ENCODE results near the gene CMIP.

CMIP gene

DNA sequence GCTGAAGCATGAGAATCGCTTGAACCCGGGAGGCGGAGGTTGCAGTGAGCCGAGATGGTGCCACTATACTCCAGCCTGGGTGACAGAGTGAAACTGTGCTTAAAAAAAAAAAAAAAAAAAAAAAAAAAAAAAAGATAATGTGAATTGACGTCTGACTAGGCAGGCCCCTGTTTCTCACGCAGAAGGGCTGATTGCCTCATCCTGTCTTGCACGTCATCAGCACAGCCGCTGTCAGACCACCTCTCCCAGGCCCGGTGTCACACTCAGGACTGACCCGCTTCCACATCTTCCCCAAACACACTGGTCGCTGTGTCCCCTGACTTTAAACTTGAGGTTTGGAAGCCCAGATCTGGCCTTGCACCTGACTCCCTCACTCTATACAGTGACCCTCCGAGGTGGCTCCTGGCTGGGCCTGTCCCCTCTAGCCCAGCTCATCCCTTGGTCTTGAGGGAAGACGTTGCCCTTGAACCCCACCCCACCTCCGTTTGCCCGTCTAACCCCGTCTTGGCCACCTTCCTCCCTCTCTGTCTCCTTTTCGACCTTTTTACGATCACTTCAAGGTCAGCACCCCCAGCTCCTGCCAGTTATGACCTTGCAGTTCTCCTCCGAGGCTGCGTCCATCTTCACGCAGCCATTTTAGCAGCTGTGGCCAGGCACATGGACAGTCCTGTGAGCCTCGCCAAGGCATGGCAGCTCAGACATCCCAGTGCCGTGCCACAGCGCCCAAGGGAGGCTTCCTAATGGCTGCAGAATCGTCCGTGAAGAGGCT, 184.6 kb downstream of the CMIP start:
- no peak for DNase-seq

DNA sequence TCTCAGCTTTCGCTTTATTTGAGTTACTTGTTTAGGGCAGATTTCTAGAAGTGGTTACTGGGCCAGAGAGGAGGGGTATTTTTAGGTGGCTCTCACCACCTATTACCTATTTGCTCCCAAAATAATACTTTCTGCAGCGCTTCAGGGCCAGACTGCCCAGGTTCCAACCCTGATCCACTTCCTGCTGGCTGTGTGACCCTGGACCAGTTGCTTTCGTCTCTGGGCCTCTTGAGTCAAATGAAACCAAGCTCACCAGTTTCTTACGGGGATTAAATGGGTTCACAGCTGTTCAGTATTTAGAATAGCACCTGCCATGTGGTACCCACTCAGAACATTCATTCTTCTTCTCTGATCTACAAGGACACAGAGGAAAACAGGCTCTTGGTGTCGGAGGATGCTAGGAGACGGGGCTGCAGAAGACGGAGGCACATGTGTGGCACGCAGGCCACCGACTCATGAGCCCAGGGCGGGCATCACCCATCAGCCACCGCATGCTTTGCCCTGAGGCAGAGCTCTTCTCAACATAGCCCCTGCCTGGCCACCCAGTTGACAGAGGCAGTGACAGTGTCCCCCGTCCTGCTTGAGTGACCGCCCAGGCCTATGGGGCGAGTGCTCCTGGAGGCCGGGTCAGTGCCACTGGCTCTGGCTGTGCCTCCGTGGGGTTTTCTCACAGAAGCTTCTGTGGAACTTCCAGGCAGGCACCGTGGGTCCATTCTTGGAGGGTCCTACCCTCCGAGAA, 185.5 kb downstream of the CMIP start:
- DNase-seq = no peak

- no peak for DNase-seq
These were observed 186.0 kb downstream of the CMIP start for GRCh38 chr16:81630635-81631031.

DNA sequence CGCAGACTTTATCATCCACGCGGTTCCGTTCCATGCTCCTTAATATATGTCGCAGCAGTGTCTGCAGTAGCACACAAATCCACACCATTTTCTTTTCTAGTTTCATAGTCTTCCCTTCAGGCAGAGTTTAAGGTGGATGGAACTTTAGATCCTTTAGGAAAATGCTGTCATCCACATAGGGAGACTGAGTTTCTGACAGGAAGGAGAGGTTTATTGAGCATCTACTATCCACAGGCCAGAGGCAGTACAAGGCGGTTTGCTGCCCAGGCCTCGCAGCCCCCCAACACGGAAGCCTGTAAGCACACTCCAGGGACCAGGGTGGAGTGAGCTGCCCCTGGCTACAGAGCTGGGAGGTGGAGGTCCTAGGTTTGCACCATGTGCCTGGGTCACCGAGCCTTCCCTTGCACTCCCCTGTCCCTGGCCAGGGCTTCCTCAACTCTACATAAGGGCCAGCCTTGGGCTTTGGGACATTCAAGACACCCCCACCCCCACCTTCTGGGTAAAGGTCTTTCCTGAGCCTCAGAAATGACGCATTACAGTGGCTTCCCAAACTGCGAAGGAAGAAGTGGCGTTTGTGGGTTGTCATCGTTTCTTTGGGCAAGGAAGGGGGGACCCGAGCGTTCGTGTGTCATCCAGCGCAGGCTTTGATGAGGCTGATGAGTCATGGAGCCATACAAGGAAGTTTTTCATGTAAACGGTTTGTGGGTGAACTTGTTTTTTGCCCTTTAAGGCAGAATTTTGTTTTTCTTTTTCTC, 188.0 kb downstream of the CMIP start:
- DNase-seq = peak; percentile 85

DNA sequence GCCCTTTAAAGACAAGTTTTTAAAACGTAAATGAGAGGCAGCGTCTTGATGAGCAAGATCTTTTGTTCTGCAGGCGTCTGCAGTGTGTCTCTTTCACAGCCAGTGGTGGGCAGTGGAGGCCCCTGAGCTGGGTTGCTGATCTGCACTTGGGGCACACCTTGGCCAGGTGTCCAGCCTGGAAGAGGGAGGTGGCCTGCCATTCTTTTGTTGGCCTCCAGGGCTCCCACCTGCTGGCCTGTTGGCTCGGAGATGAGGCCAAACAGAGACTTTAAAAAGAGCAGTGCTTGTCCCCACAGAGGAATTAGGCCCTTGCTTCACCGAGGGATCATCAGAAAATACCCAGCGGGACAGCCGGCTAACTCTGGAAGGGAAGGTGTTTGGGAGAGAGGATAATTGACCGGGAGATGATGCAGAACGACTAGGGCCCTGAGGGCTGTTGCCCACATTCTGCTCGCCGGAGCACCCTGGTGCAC, 188.6 kb downstream of the CMIP start:
- DNase-seq = no peak

DNA sequence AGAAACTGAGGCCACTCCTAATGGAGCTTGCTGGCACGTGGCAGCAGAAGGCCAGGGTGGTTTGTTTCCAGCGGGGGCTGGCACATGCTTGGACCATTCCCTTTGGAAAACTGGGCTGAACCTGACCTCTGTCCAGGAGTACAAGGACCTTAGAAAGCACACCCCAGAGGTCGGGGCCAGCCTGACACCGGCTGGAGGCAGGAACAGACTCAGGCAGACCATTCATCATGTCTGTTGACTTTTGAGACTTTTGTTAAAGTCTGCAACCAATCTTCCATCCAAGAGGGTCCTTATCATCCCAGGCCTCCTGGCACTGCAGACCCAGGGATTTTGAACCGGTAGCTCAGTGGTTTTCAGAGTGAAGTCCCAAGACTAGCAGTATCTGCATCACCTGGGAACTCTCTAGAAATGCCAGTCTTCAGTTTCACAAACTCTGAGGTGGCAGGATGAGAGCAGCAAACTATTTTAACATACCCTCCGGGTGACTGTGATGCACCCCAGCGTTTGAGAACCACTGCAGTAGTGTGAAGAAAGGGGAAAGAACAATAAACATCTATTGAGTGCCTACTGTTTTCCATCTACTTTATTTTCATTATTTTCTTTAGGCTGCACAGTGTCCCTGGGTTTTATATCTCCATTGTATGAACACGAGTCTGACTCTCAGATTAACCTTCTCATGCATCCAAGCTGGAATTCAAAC, 189.2 kb downstream of the CMIP start:
- no peak for DNase-seq

DNA sequence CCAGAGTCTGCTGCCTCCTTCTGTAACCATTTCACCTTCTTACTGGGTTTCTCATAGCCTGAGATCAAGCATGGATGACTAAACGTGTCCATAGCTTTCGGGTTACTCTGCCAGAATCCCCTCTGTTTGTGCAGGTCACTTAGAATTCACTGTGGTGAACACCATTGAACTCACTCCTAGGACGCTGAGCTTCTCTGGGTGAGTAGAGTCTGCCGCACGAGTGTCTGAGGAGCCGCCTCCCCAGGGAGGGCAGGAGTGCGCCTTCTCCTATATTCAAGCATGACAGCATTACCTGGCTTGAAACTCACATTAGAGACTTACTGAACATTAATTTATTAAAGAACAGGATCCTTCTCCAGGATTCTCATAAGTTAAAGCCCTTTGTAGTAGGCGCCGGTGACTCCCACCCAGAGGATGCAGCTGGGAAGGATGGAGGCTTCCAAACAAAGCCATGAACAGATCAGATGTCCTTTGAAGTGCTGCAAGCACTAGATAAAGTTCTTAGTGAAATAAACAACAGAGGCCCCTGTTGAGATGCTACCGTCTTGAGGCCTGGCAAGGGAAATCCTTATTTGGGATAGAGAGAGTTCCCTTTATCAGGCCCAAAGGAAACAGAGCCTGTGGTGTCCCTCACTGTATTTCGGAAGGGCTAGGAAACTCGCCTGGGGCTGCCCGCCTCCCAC, 189.9 kb downstream of the CMIP start:
- no peak for DNase-seq

GRCh38 chr16:81635063-81635937, 190.7 kb downstream of the CMIP start:
- no peak for DNase-seq

- no peak for DNase-seq
These were observed 191.8 kb downstream of the CMIP start for GRCh38 chr16:81636298-81636993.

DNA sequence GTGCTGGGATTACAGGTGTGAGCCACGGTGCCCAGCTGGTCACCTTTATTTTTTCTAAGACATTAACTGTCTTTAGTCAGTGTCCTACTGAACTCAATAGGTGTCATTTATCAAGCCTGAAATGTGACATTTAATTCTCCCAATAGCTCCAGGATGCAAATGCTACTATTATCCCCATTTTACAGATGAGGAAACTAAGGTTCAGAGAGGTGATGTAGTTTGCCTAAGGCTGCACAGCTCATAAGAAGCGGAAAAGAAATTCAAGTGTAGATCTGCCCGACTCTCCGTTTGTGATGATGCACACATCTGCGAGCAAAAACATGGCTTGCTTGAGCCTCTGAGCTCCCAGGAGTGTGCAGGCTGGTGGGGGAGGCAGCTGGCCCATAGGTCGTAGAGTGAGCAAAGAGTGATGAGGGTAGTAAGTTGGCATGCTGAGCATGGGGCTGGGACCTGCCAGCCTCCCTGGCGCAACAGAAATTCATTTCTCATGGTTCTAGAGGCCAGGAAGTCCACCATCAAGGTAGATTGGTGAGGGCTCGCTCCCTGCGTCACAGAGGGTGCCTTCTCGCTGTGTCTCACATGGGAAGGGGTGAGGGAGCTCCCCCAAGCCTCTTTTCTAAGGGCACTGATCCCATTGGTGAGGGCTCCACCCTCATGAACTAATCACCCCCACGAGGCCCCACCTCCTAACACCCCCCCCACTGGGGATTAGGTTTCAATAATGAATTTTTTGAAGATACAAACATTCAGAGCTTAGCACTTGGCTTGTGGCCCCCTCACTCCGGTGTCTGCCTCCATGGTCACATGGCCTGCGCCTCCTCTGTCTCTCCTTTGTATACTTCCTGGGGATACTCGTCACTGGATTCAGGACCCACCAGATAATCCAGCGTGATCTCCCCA, 193.0 kb downstream of the CMIP start:
- DNase-seq = no peak

- DNase-seq = no peak
These were observed 193.8 kb downstream of the CMIP start for GRCh38 chr16:81638286-81638945.

GRCh38 chr16:81639348-81639747, 194.7 kb downstream of the CMIP start:
- DNase-seq = no peak

GRCh38 chr16:81639931-81640680, 195.5 kb downstream of the CMIP start:
- no peak for DNase-seq

DNA sequence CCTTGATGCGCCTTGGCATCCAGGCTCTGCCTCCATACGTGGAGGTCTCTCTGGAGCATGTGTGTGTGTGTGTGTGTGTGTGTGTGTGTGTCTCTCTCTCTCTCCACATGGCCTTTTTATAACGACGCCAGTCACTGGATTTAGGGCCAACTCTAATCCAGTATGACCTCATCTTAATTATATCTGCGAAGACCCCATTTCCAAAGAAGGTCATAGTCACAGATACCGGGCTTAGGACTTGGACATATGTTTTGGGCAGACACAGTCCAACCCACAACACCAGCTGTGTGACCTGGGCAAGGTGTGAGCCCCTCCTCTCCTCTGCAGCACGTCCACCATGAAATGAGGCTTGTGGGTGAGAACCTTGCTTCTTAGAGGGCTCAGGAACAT, 196.1 kb downstream of the CMIP start:
- no peak for DNase-seq

GRCh38 chr16:81641395-81642106, 196.9 kb downstream of the CMIP start:
- DNase-seq = no peak

DNA sequence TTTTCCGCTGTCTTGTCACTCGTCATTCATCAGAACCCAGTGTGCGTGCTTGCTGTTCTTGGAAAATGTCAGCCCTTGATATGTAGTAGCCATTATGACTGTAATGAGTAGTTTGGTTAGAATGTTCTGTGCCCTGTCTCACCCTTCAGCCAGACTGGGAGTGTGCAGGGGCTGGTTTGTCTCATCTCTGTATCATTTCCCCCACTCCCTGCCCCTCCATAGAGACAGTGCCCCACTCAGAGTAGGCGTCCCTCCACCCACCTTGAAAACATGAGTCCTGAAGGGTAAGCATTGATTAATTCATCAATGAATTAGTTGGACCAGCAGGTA, 197.5 kb downstream of the CMIP start:
- DNase-seq = no peak

- no peak for DNase-seq
These were observed 198.3 kb downstream of the CMIP start for GRCh38 chr16:81642943-81643342.

DNA sequence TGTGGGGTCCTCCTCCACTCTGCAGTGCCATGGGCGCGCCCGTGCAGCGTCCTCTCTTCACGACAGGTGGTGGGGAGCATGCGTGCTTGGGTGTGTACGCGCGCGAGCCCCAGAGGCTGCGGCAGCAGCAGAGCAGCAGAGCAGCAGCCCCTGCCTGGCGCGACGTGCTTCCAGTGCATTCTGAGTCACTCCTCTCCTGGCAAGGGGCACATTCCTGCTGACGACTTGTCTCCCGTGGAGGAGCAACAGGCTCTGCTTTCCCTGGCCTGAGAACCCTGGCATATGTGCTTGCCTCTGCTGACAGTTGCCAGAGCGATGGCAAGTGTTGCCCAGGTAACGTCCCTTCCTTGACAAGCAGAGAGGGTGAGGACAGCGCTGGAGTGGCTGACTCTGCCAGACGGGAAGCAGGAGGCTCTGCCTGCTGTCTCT, 200.7 kb downstream of the CMIP start:
- no peak for DNase-seq

Data from central memory CD4-positive, alpha-beta T cell (primary cell).